Activated CD8-positive, alpha-beta memory T cell treated with anti-CD3 and anti-CD28 coated beads for 48 hours (primary cell): ENCODE measurements around the gene PHLDA3.
"Not testable (repeated sequence)": the region's sequence is repeated elsewhere in the genome, so short reads cannot be mapped to it uniquely, and the experiment has no call there.

Experiments used
- DNase-seq, 3 experiments: peaks; one replicate each; pipeline ENCODE4 v3.0.0-alpha.2; 2020; ENCODE audit warnings: low read depth in 2 of 3, low spot score in 2 of 3

PHLDA3 gene

GRCh38 chr1:201487742-201488141 is 18.8 kb upstream of the PHLDA3 start:
- no peak for DNase-seq

GRCh38 chr1:201486187-201486586 is 17.2 kb upstream of the PHLDA3 start:
- no peak for DNase-seq

GRCh38 chr1:201485184-201485774 is 16.3 kb upstream of the PHLDA3 start:
- DNase-seq, result no peak

- DNase-seq, result no peak
Measured at GRCh38 chr1:201483373-201483949, 14.5 kb upstream of the PHLDA3 start.

GRCh38 chr1:201482755-201483154 is 13.8 kb upstream of the PHLDA3 start:
- DNase-seq, result no peak

GRCh38 chr1:201481761-201482493 is 12.9 kb upstream of the PHLDA3 start:
- DNase-seq, result peak; percentile 50 to 62 (median 60)

GRCh38 chr1:201481004-201481380 is 12.0 kb upstream of the PHLDA3 start:
- no peak for DNase-seq

- peak; percentile 15 to 47 (median 20) for DNase-seq
Measured at GRCh38 chr1:201480231-201481003, 11.4 kb upstream of the PHLDA3 start.

- DNase-seq, result no peak
Measured at GRCh38 chr1:201479201-201479730, 10.3 kb upstream of the PHLDA3 start.

- DNase-seq, result not testable (repeated sequence)
Measured at GRCh38 chr1:201478666-201479065, 9.7 kb upstream of the PHLDA3 start.

GRCh38 chr1:201476670-201477344 is 7.8 kb upstream of the PHLDA3 start:
- no peak for DNase-seq

GRCh38 chr1:201475915-201476669 is 7.1 kb upstream of the PHLDA3 start:
- no peak for DNase-seq

- no peak for DNase-seq
Measured at GRCh38 chr1:201475130-201475529, 6.1 kb upstream of the PHLDA3 start.

- no peak for DNase-seq
Measured at GRCh38 chr1:201473296-201473695, 4.3 kb upstream of the PHLDA3 start.

- not testable (repeated sequence) for DNase-seq
Measured at GRCh38 chr1:201472321-201472720, 3.3 kb upstream of the PHLDA3 start.

- DNase-seq, result no peak
Measured at GRCh38 chr1:201471772-201472171, 2.8 kb upstream of the PHLDA3 start.

- no peak for DNase-seq
Measured at GRCh38 chr1:201470581-201470980, 1.6 kb upstream of the PHLDA3 start.

GRCh38 chr1:201469645-201470074 is 672 bp upstream of the PHLDA3 start:
- no peak for DNase-seq

- DNase-seq, result no peak
Measured at GRCh38 chr1:201468501-201468843, 516 bp downstream of the PHLDA3 start.

GRCh38 chr1:201466492-201466891 is 2.5 kb downstream of the PHLDA3 start:
- no peak for DNase-seq
